ENCODE results near the gene TUBB4A.

- TF ChIP-seq CTCF (IDR thresholded peaks at IDR 0.05) = no peak
- peak in 2 of 4 donors; percentile 20 to 69 for TF ChIP-seq POLR2A (IDR thresholded peaks at IDR 0.05)
- TF ChIP-seq POLR2AphosphoS5 (IDR thresholded peaks at IDR 0.05) = peak; percentile 9 to 91 (median 66)
These were observed 37.8 kb downstream of the TUBB4A start, which contains the start of gene CRB3 for GRCh38 chr19:6464070-6464873.
